Pancreas (tissue), 10 donors: ENCODE results near the gene SH3GLB1. TPM values are rescaled to one million over a fixed set of nuclear protein-coding genes. Genes with fewer than 3 reads are reported as not detected.

Experiments
- ATAC-seq, 4 donors: fragments of 200-7000 bp; cut with Tn5 transposase; one replicate each; pipeline versions ENCODE4 v1.8.0 to v1.9.1; 2020; ENCODE audit warnings: mild to moderate bottlenecking in 4 of 4, moderate library complexity in 4 of 4
- DNase-seq, 6 donors: peaks; one replicate each; pipeline ENCODE4 v3.0.0-alpha.2; 2020
- FAIRE-seq: peaks from 2 replicates; lab custom pipeline; 2012; peaks lifted over from hg19 to GRCh38; lab: Jason Lieb, UNC
- H3K27ac ChIP-seq, 4 donors: fragments of 200-600 bp; sonication (generic); 1 replicate in 3 of 4; 2 replicates in 1 of 4; pipeline versions ENCODE4 v1.5.0 to v1.8.0; 2020
- H3K27me3 ChIP-seq, 4 donors: fragments of 200-600 bp; one replicate each; pipeline ENCODE4 v1.8.0; 2021
- H3K36me3 ChIP-seq, 3 donors: fragments of 200-600 bp; sonication (generic) in 1 of 3; one replicate each; pipeline versions ENCODE4 v1.5.0 to v1.8.0; 2020 to 2021
- H3K4me1 ChIP-seq, 3 donors: fragments of 200-600 bp; one replicate each; pipeline ENCODE4 v1.8.0; 2021
- H3K4me3 ChIP-seq, 4 donors: fragments of 200-600 bp; sonication (generic) in 2 of 4; one replicate each; pipeline versions ENCODE4 v1.5.0 to v1.8.0; 2020 to 2021
- H3K9me3 ChIP-seq, 4 donors: fragments of 200-600 bp; one replicate each; pipeline ENCODE4 v1.8.0; 2021
- CTCF ChIP-seq, 4 donors: fragments of 200-600 bp; sonication (generic) in 3 of 4; IDR thresholded peaks; one replicate each; pipeline versions ENCODE4 v1.5.0 to v1.8.0; 2021; ENCODE audit warnings: antibody characterized with exemption in 4 of 4
- WGBS, 2 donors: extraction: QIAGEN DNeasy Blood & Tissue Kit; methylation state at CpG; one replicate each; pipeline ENCODE4 v1.1.7; 2013; 5-methylcytosine and 5-hydroxymethylcytosine counted together
- intact Hi-C, 3 donors: fragments of 100-400 bp; cut with DNase I; formaldehyde crosslinking; loops; one replicate each; pipeline versions ENCODE4 v1.11.1 to v1.14.2; 2022
- polyA plus RNA-seq, 2 donors: library from polyadenylated mRNA; stranded (reverse); fragments of 200-250 nt; gene quantifications; one replicate each; pipeline ENCODE4 v1.2.3, GENCODE V29; 2013
- total RNA-seq, 6 donors: library from RNA; stranded (reverse); fragmentation: NEBNext Ultra II Directional in 4 of 6; extraction: Animal tissue kit (Norgen Biotek cat#: 25700) in 4 of 6; gene quantifications; one replicate each; pipeline versions ENCODE4 v1.2.1 to v1.2.4, GENCODE V29; 2021 to 2023
- donor health status: healthy with polysubstance abuse.
- donor health status: DM: no; HTN: no; CAD: no; lungs with moderate emphysema.
- donor health status: DM: no; HTN: no; CAD: no.
- donor health status: control.
- donor health status: control.
- donor health status: Bipolar disorder and iron deficiency.
- donor health status: DM: yes; HTN: yes; CAD: no.
- donor health status: DM: no; HTN: no; CAD: no.
- donor health status: DM: no; HTN: no; CAD: no.
- donor health status: DM: yes; HTN: yes; CAD: no.

SH3GLB1 gene
- total and polyA plus RNA-seq, 8 donors, result 15.3 to 48.3 (median 41.0) TPM

- Histone ChIP-seq H3K4me1 (peaks cover 13 to 29% (median 25%) of the 10 kb centered on the region in 3 donors), H3K27ac (peak overlapping the region; percentile 94 to 99 (median 96)), H3K9me3 (no peaks in the 10 kb centered on the region), H3K27me3 (no peaks in the 10 kb centered on the region), H3K4me3 (peak overlapping the region; percentile 75 to 92 (median 88)), H3K36me3 (no peaks in the 10 kb centered on the region)
- WGBS, 2 donors, result 3 to 5% methylated on average over 34 of the region's 34 CpGs
- FAIRE-seq (no peak), DNase-seq (peak in 3 of 6 donors; percentile 25 to 50 (median 43)), ATAC-seq (peak; percentile 46 to 61 (median 56))
- intact Hi-C loops, result no loop called here
- TF ChIP-seq CTCF (IDR thresholded peaks at IDR 0.05), result no peak
Measured at GRCh38 chr1:86703696-86704457, 499 bp upstream of the SH3GLB1 start.

GRCh38 chr1:86704972-86705664 is 742 bp downstream of the SH3GLB1 start:
- WGBS, 2 donors, result 0 to 1% methylated on average over 22 to 41 of the region's 41 CpGs
- Histone ChIP-seq H3K4me3 (peak overlapping the region; percentile 75 to 92 (median 88)), H3K27ac (peak overlapping the region; percentile 94 to 99 (median 96)), H3K27me3 (no peaks in the 10 kb centered on the region), H3K36me3 (no peaks in the 10 kb centered on the region), H3K9me3 (no peaks in the 10 kb centered on the region), H3K4me1 (peaks cover 13 to 34% (median 29%) of the 10 kb centered on the region in 3 donors)
- intact Hi-C loops, result no loop called here
- ATAC-seq (peak; percentile 44 to 59 (median 54)), DNase-seq (peak in 3 of 6 donors; percentile 44 to 59 (median 57)), FAIRE-seq (no peak)
- no peak for TF ChIP-seq CTCF (IDR thresholded peaks at IDR 0.05)

- peak overlapping the region; percentile 94 to 99 (median 96) for H3K27ac ChIP-seq
- no peaks in the 10 kb centered on the region for H3K27me3 ChIP-seq
- H3K36me3 ChIP-seq, result no peaks in the 10 kb centered on the region
- no peaks in the 10 kb centered on the region for H3K9me3 ChIP-seq
- peak in 1 of 6 donors; percentile 19 for DNase-seq
- peaks cover 13 to 34% (median 29%) of the 10 kb centered on the region in 3 donors for H3K4me1 ChIP-seq
- intact Hi-C loops, result no loop called here
- peak overlapping the region; percentile 75 to 92 (median 88) for H3K4me3 ChIP-seq
- ATAC-seq, result no peak
- WGBS, 2 donors, result 0% methylated on average over 4 of the region's 4 CpGs
- no peak for FAIRE-seq
- TF ChIP-seq CTCF (IDR thresholded peaks at IDR 0.05), result no peak
Measured at GRCh38 chr1:86705665-86705985, 1.2 kb downstream of the SH3GLB1 start.

GRCh38 chr1:86706018-86706635 is 1.8 kb downstream of the SH3GLB1 start:
- peak overlapping the region; percentile 94 to 99 (median 96) for H3K27ac ChIP-seq
- no peaks in the 10 kb centered on the region for H3K9me3 ChIP-seq
- ATAC-seq (peak in 1 of 4 donors; percentile 6), FAIRE-seq (no peak), DNase-seq (no peak)
- WGBS, 2 donors, result 0 to 1% methylated on average over 2 of the region's 2 CpGs
- no peaks in the 10 kb centered on the region for H3K27me3 ChIP-seq
- peaks cover 13 to 34% (median 29%) of the 10 kb centered on the region in 3 donors for H3K4me1 ChIP-seq
- intact Hi-C loops, result no loop called here
- TF ChIP-seq CTCF (IDR thresholded peaks at IDR 0.05), result no peak
- no peaks in the 10 kb centered on the region for H3K36me3 ChIP-seq
- H3K4me3 ChIP-seq, result peak overlapping the region; percentile 75 to 92 (median 88)
